GM10266 (cell line): ENCODE measurements around the gene PIKFYVE.
"Not testable (repeated sequence)": the region's sequence is repeated elsewhere in the genome, so short reads cannot be mapped to it uniquely, and the experiment has no call there.

Experiments
- DNase-seq: peaks from one replicate; pipeline ENCODE4 v3.0.0; 2012; ENCODE audit errors: extremely low spot score
- CTCF ChIP-seq: IDR thresholded peaks from 2 replicates; pipeline ENCODE4 v1.5.1; 2012; ENCODE audit warnings: mild to moderate bottlenecking, low read depth; ENCODE audit not compliant: control insufficient read depth, insufficient read depth; ENCODE audit errors: missing control alignments

The PIKFYVE gene

DNA sequence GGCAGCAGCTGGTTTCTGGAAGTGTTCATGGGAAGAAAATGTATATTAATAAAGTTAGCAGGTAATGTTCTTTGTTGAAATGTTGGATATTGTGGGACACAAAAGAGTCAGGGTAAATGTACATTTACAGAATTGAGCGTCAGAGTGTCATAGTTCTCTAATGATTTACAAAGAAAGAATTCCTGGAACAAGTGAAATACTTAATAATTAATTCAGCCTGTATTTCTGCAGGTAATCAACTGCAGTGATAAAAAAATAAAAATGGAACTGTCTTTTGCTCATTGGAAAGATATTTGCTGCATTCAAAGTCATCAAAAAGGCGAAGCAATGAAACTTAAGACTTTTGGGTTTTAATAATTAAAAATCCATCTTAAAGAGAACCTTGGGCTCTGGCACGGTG lies 113.1 kb downstream of the PIKFYVE start:
- no peak for TF ChIP-seq CTCF
- no peak for DNase-seq

DNA sequence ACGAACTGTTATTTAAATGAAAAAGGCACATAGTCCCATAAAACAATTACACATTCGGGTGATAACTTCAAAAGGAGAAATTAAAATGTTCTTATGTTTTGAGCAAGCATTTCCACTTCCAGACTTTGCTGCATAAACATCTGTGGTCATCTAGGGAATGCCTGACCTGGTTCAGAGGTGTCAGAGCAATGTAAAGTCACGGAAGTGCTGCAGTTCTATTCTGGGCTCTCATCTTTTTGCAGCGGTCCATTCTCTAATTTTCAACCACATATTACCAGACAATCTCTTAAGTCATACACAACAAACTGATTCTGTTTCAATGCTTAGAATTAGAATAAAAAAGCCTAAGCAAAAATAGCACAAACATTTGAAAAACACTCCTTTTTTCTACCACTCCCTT lies 118.6 kb downstream of the PIKFYVE start:
- TF ChIP-seq CTCF = no peak
- no peak for DNase-seq

DNA sequence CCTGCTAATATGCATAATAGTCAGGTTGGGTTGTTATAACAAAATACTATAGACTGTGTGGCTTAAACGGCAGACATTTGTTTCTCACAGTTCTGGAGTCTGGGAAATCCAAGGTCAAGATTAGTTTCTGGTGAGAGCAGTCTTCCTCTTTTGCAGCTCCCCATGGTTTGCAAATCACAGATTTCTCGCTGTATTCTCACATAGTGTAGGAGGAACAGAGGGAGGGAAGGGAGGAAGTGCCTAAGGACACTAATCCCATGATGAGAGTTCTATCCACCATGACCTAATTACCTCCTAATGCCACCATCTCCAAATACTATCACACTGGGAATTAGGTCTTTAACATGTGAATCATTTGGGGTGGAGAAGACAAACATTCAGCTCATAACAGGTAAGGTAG lies 120.5 kb downstream of the PIKFYVE start:
- TF ChIP-seq CTCF = no peak
- DNase-seq = no peak

- no peak for DNase-seq
- TF ChIP-seq CTCF = no peak
Measured at GRCh38 chr2:208389940-208390339, 123.9 kb downstream of the PIKFYVE start.

- no peak for TF ChIP-seq CTCF
- DNase-seq = no peak
Measured at GRCh38 chr2:208392300-208392699, 126.2 kb downstream of the PIKFYVE start.

DNA sequence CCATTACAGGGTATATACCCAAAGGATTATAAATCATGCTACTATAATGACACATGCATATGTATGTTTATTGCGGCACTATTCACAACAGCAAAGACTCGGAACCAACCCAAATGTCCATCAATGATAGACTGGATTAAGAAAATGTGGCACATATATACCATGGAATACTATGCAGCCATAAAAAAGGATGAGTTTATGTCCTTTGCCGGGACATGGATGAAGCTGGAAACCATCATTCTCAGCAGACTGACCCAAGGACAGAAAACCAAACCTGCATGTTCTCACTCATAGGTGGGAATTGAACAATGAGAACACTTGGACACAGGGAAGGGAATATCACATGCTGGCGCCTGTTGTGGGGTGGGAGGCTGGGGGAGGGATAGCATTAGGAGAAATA lies 130.7 kb downstream of the PIKFYVE start:
- DNase-seq = not testable (repeated sequence)

DNA sequence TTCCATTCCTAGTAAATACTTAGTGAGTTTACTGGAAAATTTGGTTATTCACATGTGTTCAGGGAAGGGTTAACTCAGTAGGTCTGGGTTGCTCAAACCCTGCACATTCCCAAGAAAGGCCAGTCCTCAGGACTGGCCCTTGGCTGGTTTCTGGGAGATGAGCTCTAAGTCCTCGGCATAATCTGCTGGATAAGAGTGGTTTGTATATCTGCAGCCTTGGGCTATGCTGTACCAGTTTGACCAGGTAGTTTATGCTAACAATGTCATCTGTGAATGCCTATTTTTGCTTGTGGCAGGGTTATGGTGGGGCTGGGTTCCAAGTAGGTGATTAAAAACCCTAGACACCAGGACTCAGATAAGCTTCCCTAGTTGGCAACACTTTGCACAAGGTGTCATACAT lies 133.1 kb downstream of the PIKFYVE start:
- DNase-seq = no peak
- no peak for TF ChIP-seq CTCF
